Transverse colon (tissue), 4 donors: Measurements from ENCODE around the gene RRBP1. TPM values are rescaled to one million over a fixed set of nuclear protein-coding genes. Genes with fewer than 3 reads are reported as not detected.

Experiments used
- DNase-seq: peaks from one replicate; pipeline ENCODE4 v3.0.0-alpha.2; 2019
- H3K27ac ChIP-seq, 4 donors: fragments of 200-600 bp; sonication (generic); 2 replicates each; pipeline ENCODE4 v1.5.1; 2016 to 2018; ENCODE audit warnings: inconsistent platforms in 4 of 4
- H3K27me3 ChIP-seq: fragments of 200-600 bp; sonication (generic); 2 replicates; pipeline ENCODE4 v1.5.1; 2017; ENCODE audit warnings: inconsistent platforms
- H3K36me3 ChIP-seq, 4 donors: fragments of 200-600 bp; sonication (generic); 2 replicates each; pipeline ENCODE4 v1.5.1; 2017 to 2019; ENCODE audit warnings: inconsistent platforms in 4 of 4
- H3K4me1 ChIP-seq, 4 donors: fragments of 200-600 bp; sonication (generic); 2 replicates each; pipeline ENCODE4 v1.5.1; 2017 to 2020; ENCODE audit warnings: inconsistent platforms in 4 of 4
- H3K4me3 ChIP-seq, 4 donors: fragments of 200-600 bp; sonication (generic); 1 replicate in 1 of 4; 2 replicates in 3 of 4; pipeline versions ENCODE4 v1.5.1 to v1.6.1; 2017 to 2019; ENCODE audit warnings: inconsistent platforms in 4 of 4
- H3K9me3 ChIP-seq, 2 donors: fragments of 200-600 bp; sonication (generic); 2 replicates each; pipeline ENCODE4 v1.5.1; 2017 to 2019; ENCODE audit warnings: inconsistent platforms in 2 of 2
- EP300 ChIP-seq: sonication (generic); formaldehyde crosslinking; IDR thresholded peaks from one replicate; pipeline ENCODE4 v1.6.1; 2017; ENCODE audit warnings: antibody characterized with exemption, low read depth
- POLR2A ChIP-seq: fragments of 450-650 bp; IDR thresholded peaks from one replicate; pipeline ENCODE4 v1.6.1; 2016; ENCODE audit warnings: antibody characterized with exemption, mild to moderate bottlenecking, moderate library complexity
- POLR2AphosphoS5 ChIP-seq, 3 donors: sonication (generic); formaldehyde crosslinking; IDR thresholded peaks; one replicate each; pipeline ENCODE4 v1.6.1; 2016; ENCODE audit warnings: antibody characterized with exemption in 3 of 3
- WGBS, 2 donors: methylation state at CpG; one replicate each; pipeline ENCODE4 v1.1.5; 2018; ENCODE audit warnings: low coverage in 1 of 2; 5-methylcytosine and 5-hydroxymethylcytosine counted together
- in situ Hi-C, 4 donors: fragments of 200-750 bp; cut with MboI; loops; one replicate each; pipeline versions ENCODE4 v1.15.0 to v1.15.1; 2017; ENCODE audit warnings: low sequenced_read_pairs in 3 of 4, low pct_ligation_motif_present in 1 of 4, low pct_unique_long_range_greater_than_20kb in 1 of 4
- intact Hi-C: fragments of 100-400 bp; cut with DNase I; formaldehyde crosslinking; loops from one replicate; pipeline ENCODE4 v1.15.1; 2023; ENCODE audit warnings: low total_unique reads
- total RNA-seq, 4 donors: library from RNA; depleted of rRNA; stranded (reverse); fragments of >200 nt; gene quantifications; one replicate each; pipeline ENCODE4 v1.1.0, GENCODE V29; 2016
- TF ChIP-seq, protein P1 (sequence below), 5 experiments: fragments of 200-600 bp in 3 of 5; fragments of 450-650 bp in 2 of 5; sonication (generic) in 3 of 5; IDR thresholded peaks; 1 replicate in 2 of 5; 2 replicates in 3 of 5; pipeline ENCODE4 v1.5.1; 2016 to 2017; ENCODE audit warnings: antibody characterized with exemption in 5 of 5, inconsistent platforms in 3 of 5, mild to moderate bottlenecking in 2 of 5, moderate library complexity in 1 of 5

The RRBP1 gene
- total RNA-seq, 4 donors from 2014 or later = 219 to 403 (median 288) TPM

GRCh38 chr20:17646961-17647301 lies 35.1 kb downstream of the RRBP1 start:
- Histone ChIP-seq H3K27ac (peak overlapping the region; percentile 14 to 40 (median 24)), H3K27me3 (no peaks in the 10 kb centered on the region), H3K9me3 (no peaks in the 10 kb centered on the region), H3K36me3 (peaks cover 0 to 11% (median 7%) of the 10 kb centered on the region in 4 donors), H3K4me3 (no peak overlapping the region), H3K4me1 (peaks cover 60 to 81% (median 72%) of the 10 kb centered on the region in 4 donors)
- DNase-seq = no peak
- 55% methylated on average over 5 of the region's 5 CpGs; no CpG with 5 or more reads in 1 of the 2 donors for WGBS, 2 donors
- intact Hi-C loops = no loop called here
- TF ChIP-seq, protein P1, sequence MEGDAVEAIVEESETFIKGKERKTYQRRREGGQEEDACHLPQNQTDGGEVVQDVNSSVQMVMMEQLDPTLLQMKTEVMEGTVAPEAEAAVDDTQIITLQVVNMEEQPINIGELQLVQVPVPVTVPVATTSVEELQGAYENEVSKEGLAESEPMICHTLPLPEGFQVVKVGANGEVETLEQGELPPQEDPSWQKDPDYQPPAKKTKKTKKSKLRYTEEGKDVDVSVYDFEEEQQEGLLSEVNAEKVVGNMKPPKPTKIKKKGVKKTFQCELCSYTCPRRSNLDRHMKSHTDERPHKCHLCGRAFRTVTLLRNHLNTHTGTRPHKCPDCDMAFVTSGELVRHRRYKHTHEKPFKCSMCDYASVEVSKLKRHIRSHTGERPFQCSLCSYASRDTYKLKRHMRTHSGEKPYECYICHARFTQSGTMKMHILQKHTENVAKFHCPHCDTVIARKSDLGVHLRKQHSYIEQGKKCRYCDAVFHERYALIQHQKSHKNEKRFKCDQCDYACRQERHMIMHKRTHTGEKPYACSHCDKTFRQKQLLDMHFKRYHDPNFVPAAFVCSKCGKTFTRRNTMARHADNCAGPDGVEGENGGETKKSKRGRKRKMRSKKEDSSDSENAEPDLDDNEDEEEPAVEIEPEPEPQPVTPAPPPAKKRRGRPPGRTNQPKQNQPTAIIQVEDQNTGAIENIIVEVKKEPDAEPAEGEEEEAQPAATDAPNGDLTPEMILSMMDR (IDR thresholded peaks at IDR 0.05) = no peak
- TF ChIP-seq POLR2A (no peak), POLR2AphosphoS5 (IDR thresholded peaks at IDR 0.05) (no peak)
- in situ Hi-C loops = loop anchor here in 2 of 4 donors (25.0 kb wide), 1 partner anchor 110 kb away; the partner anchor contains the start of gene BFSP1 (in 2 of the 2)

DNA sequence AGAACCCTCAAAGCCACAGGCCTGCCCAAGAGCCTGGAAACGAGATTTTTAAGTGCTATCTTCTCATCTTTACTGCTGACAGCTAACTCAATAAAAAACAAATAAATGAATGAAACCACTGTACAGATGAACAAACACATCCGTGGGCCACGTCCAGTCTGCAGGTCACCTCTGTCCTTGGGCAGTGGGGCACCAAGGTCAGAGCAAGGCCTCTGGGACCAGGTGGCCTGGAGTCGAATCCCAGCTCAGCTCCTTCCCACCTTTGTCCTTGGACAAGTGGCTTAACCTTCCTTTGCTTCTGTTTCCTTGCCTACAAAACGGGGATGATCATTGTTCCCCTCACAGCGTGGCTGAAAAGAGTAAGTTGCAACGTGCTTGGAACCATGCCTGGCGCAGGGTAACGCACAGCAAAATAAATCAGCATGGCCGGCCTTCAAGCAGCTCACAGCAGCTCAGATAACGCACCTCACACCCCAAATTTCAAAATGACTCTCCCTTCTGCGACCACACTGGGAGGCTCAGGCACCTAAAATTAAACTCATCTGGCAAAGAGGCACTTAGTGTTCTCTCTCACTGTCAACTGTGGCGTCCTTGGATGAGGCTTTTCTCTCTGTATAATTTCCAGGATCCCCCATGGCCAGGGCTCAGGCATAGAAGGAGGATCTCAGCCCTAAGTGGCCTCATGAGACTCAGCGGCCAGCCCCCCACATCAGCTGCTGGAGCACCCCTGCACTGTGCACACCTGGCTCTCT lies 35.7 kb downstream of the RRBP1 start:
- DNase-seq = no peak
- no peaks in the 10 kb centered on the region for H3K9me3 ChIP-seq
- TF ChIP-seq EP300 (no peak), POLR2AphosphoS5 (IDR thresholded peaks at IDR 0.05) (no peak)
- peak overlapping the region; percentile 14 to 40 (median 24) for H3K27ac ChIP-seq
- intact Hi-C loops = no loop called here
- in situ Hi-C loops = loop anchor here in 2 of 4 donors (25.0 kb wide), 1 partner anchor 109 kb away; the partner anchor contains the start of gene BFSP1 (in 2 of the 2)
- H3K36me3 ChIP-seq = peaks cover 0 to 16% (median 9%) of the 10 kb centered on the region in 4 donors
- peaks cover 55 to 76% (median 69%) of the 10 kb centered on the region in 4 donors for H3K4me1 ChIP-seq
- H3K4me3 ChIP-seq = no peak overlapping the region
- WGBS, 2 donors = 0 to 45% methylated on average over 1 to 14 of the region's 14 CpGs
- H3K27me3 ChIP-seq = no peaks in the 10 kb centered on the region

DNA sequence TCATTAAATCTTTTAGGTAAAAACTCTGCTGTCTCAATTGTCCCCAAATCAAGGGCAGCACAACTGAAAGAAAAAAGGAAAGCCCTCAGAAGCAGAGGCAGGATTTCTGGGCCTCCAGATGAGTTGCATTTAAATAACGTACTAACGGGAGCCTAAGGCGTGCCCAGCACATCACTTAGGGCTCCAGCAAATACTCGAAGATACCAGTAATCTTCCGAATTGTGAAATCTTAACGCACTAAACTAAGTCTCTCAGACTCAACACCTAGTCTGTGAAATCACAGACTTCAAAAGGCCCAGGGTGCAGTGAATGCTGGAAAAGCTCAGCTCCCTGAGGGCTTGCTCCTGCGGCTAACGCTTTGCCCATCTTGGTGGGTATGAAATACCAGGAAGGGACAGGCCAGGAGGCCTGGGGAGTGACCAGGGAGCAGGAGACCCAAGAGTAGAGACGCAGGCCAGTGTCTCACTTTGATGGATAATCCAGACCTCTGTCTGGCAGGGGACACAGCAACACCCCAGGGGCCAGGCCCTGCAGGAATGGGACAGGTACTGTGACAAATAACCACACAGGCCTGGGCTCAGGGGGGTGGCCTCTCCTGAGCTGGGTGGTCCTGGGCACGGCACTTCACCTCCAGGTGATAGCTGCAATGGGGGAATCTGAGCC lies 36.4 kb downstream of the RRBP1 start:
- TF ChIP-seq, protein P1 (IDR thresholded peaks at IDR 0.05) = no peak
- no peak for TF ChIP-seq EP300
- TF ChIP-seq POLR2AphosphoS5 (IDR thresholded peaks at IDR 0.05) = no peak
- TF ChIP-seq POLR2A = no peak
- WGBS, 2 donors = 82 to 87% methylated on average over 6 to 10 of the region's 10 CpGs
- intact Hi-C loops = no loop called here
- in situ Hi-C loops = loop anchor here in 2 of 4 donors (25.0 kb wide), 1 partner anchor 108 kb away; the partner anchor contains the start of gene BFSP1 (in 2 of the 2)
- no peak overlapping the region for H3K4me3 ChIP-seq
- DNase-seq = no peak
- H3K36me3 ChIP-seq = peaks cover 0 to 22% (median 12%) of the 10 kb centered on the region in 4 donors
- no peaks in the 10 kb centered on the region for H3K9me3 ChIP-seq
- peak overlapping the region; percentile 11 to 40 (median 19) for H3K27ac ChIP-seq
- peaks cover 48 to 70% (median 64%) of the 10 kb centered on the region in 4 donors for H3K4me1 ChIP-seq
- no peaks in the 10 kb centered on the region for H3K27me3 ChIP-seq

DNA sequence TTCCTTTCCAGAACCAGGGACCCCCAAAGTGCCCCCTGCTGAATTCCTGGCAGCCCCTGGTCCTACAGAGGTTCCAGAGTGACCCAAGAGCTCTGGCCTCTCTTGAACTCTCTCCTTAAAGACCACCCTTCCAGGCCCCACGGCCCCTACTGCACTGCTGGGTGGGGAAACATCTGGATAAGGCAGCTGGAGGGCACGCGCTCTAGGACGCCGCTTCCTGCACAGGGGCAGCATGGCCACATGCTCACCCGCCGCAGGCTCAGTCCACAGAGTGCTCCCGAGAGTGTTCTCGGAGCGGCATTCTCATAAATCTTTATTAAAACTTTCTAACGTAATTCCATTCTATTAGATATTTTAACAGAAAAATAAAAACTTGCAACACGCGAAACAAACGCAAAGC lies 37.0 kb downstream of the RRBP1 start:
- Histone ChIP-seq H3K36me3 (peaks cover 0 to 25% (median 13%) of the 10 kb centered on the region in 4 donors), H3K4me1 (peaks cover 46 to 64% (median 58%) of the 10 kb centered on the region in 4 donors), H3K9me3 (no peaks in the 10 kb centered on the region), H3K27me3 (no peaks in the 10 kb centered on the region), H3K4me3 (no peak overlapping the region), H3K27ac (peak overlapping the region in 1 of 4 donors; percentile 28)
- WGBS, 2 donors = 91 to 92% methylated on average over 9 to 14 of the region's 14 CpGs
- in situ Hi-C loops = loop anchor here in 2 of 4 donors (25.0 kb wide), 1 partner anchor 108 kb away; the partner anchor contains the start of gene BFSP1 (in 2 of the 2)
- intact Hi-C loops = no loop called here
- no peak for DNase-seq
- TF ChIP-seq EP300 (no peak), POLR2AphosphoS5 (IDR thresholded peaks at IDR 0.05) (no peak), POLR2A (no peak)
- TF ChIP-seq, protein P1 (IDR thresholded peaks at IDR 0.05) = no peak
